GM13976 (cell line): ENCODE measurements around the gene USH2A.

Experiments used
- DNase-seq: peaks from one replicate; pipeline ENCODE4 v3.0.0; 2012; ENCODE audit warnings: low spot score
- in situ Hi-C: fragments of 300-500 bp; cut with MboI; formaldehyde crosslinking; loops from one replicate; pipeline ENCODE4 v1.12.0; 2022; ENCODE audit warnings: low sequenced_read_pairs, mixed read lengths, inconsistent platforms; ENCODE audit not compliant: unreplicated experiment
- TF ChIP-seq, protein P1 (sequence below): IDR thresholded peaks from 2 replicates; pipeline ENCODE4 v1.5.1; 2012; ENCODE audit warnings: borderline replicate concordance, mild to moderate bottlenecking; ENCODE audit not compliant: insufficient read depth; ENCODE audit errors: extremely low read depth, missing control alignments, control extremely low read depth

USH2A gene

DNA sequence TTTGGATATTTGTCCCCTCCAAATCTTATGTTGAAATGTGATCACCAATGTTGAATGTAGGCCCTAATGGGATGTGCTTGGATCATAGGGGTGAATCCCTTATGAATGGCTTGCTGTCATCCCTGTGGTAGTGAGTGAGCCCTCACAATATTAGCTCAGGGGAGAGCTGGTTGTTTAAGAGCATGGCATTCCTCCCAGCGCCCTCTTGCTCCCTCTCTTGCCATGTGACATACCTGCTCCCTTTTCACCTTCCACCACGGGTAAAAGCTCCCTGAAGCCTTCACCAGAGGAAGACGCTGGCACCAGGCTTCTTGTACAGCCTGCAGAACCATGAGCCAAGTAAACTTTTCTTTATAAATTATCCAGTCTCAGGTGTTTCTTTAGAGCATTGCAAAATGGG, 550.6 kb downstream of the USH2A start:
- TF ChIP-seq, protein P1, sequence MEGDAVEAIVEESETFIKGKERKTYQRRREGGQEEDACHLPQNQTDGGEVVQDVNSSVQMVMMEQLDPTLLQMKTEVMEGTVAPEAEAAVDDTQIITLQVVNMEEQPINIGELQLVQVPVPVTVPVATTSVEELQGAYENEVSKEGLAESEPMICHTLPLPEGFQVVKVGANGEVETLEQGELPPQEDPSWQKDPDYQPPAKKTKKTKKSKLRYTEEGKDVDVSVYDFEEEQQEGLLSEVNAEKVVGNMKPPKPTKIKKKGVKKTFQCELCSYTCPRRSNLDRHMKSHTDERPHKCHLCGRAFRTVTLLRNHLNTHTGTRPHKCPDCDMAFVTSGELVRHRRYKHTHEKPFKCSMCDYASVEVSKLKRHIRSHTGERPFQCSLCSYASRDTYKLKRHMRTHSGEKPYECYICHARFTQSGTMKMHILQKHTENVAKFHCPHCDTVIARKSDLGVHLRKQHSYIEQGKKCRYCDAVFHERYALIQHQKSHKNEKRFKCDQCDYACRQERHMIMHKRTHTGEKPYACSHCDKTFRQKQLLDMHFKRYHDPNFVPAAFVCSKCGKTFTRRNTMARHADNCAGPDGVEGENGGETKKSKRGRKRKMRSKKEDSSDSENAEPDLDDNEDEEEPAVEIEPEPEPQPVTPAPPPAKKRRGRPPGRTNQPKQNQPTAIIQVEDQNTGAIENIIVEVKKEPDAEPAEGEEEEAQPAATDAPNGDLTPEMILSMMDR, result no peak
- no peak for DNase-seq
- in situ Hi-C loops, result no loop called here

DNA sequence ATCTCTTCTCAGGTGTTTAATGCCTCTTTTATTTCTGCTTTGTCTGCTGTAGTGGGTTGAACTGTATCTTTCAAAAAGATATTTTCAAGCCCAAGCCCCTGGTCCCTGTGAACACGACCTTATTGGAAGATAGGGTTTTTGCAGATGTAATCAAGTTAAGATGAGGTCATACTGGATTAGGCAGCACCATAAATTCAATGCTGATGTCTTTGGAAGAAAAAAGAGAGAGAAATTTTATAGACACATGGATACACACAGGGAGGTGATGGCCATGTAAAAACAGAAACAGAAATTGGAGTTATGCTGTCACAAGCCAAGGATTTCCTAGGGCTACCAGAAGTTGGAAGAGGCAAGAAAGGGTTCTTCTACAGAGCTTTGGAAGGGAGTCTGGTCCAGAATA, 554.7 kb downstream of the USH2A start:
- TF ChIP-seq, protein P1, result no peak

DNA sequence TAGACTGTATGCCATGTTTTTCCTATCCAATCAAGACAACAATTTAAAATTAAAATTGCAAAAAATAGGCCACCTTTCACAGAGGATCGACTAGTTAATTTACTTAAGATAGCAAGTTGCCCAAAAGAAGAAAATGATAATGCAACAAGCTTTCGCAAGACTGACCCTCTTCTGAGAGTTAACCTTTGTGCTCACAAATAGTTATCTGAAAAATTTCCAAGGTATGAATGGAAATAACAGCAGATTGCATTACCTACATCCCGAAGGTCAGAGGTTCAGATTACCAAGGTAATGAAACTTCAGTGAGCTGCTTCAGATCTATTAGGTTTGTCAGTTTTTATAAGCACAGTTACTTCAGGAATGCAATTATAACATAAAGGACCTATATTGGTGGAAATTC, 558.2 kb downstream of the USH2A start:
- DNase-seq, result no peak
- in situ Hi-C loops, result no loop called here
- TF ChIP-seq, protein P1, result no peak

More for the DNA sequence above, 554.7 kb downstream of the USH2A start:
- in situ Hi-C loops, result no loop called here
- DNase-seq, result no peak

DNA sequence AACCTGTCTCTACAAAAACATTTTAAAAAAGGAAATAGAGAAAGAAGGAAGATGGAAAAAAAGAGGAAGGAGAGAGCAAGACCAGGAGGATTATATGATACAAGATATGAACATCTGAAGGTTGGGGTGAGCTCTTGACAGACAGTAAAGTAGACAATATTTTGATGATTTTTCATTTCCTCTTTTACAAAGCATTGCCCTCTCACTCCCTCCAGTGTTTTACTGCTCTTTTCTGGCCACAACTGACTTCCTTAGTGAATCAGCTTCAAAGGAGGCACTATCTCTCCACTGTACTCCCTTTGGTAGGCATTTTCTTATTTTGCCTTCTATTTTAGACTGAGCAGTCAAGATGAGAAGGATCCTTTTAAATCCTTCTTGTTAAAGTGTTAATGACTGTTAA, 559.5 kb downstream of the USH2A start:
- in situ Hi-C loops, result no loop called here
- TF ChIP-seq, protein P1, result no peak
- no peak for DNase-seq

DNA sequence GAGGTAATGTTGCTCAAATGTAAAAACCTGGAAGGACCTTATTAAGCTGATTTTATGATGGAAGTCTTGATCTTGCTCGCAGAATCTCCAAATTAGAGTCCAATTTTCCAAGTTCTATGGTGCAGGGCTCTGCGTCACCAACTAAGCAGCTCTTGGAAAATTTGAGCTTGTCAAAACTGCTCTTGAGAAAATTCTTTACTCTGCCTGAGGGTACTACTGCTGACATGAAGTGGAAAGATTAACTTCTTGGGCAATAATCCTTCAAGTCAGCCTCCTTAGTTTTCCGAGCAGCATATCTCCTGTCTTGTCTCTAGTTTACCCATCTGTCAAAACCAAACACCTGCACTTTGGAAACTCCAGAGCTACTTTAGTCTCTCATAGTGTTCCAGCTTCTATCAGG, 562.4 kb downstream of the USH2A start:
- in situ Hi-C loops, result no loop called here
- DNase-seq, result no peak
- TF ChIP-seq, protein P1, result no peak

DNA sequence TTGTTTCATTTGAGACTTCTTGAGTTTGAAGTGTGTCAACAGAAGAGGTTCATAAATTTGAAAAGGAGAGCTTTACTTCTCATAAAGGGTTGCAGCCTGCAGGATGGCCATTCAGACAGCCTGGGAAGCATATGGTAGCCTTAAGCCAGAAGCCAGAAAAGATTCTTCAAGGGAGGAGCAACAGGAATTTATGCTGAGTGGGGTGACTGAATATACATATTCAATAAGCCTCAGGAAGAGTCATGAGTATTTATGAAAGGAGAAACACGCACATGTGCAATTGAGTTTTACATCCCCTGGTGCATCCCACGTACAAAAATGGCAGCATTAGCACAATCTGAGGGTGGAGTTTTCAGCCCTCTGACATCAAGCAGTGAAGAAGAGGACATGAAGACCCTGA, 565.9 kb downstream of the USH2A start:
- TF ChIP-seq, protein P1, result no peak
- DNase-seq, result no peak
- in situ Hi-C loops, result no loop called here
